Activated CD8-positive, alpha-beta memory T cell treated with anti-CD3 and anti-CD28 coated beads, Interleukin-2, amount 50 U/mL, for 24 hours (primary cell): Measurements from ENCODE around the gene RIT2.
"Not testable (repeated sequence)": the region's sequence is repeated elsewhere in the genome, so short reads cannot be mapped to it uniquely, and the experiment has no call there.

Source experiments
- DNase-seq: peaks from one replicate; pipeline ENCODE4 v3.0.0-alpha.2; 2020; ENCODE audit errors: extremely low read depth

The RIT2 gene

DNA sequence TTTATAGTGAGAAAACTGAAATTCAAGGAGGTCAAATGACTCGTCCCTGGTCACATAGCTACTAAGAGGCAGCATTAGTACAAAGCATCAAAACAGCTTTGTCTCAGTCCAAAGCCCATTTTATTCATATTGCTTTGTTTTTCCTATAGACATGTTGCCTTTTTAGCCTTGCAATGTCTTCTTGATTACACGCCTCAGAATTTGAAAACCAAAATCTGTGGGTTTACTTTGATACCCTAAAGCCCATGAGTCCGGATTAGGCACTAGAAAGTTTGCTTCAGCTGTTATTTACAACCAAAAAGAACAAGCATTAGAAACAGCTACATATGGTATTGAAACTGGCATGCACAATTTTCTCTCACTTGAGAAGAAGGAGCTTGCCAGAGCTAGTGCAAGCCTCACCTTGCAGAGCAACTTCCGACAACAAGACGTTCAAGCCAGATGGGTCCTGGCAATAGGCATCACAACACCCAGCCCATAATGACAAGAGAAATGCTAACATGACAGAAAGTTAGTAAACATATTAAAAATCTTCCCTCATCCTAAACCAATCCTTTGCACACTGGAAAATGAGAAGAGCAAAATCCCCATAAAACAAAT lies 276.8 kb downstream of the RIT2 start:
- no peak for DNase-seq

DNA sequence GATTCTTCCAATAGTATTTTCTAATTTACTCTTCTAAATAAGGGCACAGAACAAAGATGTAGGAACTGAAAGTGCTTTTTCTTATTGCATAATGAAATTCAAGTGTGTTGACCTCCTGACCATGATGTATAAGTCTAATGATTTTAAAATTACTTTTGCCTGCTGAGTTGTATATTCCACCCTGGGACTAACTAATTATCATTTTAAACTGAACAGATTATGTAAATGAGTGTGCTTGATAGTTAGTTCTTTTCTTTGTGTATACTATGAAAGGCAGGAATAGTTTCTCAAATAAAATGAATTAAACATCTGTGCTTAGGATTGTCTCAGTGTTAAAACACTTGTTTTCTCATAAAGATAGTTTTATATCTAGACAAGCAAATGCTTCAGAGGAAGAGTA lies 284.5 kb downstream of the RIT2 start:
- DNase-seq: no peak

DNA sequence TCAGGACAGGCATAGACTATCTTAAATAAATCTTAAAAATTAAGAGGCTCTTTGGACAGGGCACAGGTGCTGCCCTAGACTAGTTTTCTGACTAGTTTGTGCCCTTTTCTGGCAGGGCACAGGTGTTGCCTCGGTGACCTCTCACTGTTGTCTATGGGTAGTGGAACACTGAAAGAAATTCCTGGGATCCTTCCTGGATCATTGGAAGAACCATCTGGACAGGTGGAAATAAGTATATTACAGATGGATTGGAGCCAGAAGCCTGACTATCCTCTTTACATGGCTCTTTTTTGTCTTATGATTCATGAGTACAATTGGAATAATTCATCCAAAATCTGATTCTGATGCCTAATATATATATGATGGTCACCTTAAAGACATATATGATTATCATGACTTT lies 286.6 kb downstream of the RIT2 start:
- DNase-seq: no peak

DNA sequence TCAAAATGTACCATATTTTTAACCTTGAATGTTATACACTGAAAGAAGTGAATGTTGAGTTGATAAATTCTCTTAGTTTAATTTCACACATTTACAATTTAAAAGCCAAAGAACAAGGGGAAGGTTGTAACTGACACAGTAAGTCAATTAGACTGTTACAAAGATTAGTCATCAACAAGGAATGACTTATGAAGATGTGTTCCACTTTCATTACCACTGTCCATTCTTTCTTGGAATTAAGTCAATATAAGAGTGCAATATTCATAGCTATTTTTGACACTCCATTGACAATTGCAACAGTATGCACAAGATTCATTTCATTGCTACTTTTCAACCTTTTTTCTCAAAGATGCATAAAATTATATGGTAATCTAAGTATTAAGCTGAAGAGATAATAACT lies 291.3 kb downstream of the RIT2 start:
- no peak for DNase-seq

DNA sequence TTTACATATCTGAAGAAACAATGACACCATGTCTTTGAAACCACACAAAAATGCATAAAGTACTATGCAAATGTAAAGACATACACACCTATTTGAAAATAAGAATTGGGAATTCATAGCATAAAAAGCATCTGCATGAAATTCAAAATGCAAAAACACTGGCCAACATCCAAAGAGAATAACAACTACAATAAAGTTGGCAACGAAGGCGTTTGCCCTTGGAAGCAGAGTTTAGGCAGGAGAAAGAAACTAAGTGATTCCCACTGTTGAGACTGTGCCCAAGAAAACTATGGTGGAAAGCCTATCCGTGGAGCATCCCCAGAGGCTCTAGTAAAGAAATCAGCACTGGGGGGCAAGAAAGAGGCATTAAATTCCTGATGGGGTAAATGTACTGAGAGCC lies 292.8 kb downstream of the RIT2 start:
- DNase-seq: no peak

DNA sequence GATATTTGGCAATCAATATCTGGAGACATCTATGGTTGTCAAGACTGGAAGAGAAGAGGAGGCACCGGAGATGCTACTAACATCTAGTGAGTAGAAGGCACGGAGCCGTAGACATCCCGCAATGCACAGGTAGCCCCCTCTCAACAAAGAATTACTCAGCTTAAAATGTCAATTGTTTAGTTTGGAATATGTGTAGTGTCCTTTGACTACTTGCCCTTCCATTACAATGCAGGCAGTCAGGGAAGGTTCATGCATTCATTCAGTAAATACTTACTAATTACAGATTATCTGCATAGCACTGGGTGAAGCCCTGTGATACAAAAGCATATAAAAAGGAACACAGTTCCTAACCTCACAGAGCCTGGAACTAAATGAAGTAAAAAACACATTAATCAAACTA lies 294.0 kb downstream of the RIT2 start:
- DNase-seq: no peak

DNA sequence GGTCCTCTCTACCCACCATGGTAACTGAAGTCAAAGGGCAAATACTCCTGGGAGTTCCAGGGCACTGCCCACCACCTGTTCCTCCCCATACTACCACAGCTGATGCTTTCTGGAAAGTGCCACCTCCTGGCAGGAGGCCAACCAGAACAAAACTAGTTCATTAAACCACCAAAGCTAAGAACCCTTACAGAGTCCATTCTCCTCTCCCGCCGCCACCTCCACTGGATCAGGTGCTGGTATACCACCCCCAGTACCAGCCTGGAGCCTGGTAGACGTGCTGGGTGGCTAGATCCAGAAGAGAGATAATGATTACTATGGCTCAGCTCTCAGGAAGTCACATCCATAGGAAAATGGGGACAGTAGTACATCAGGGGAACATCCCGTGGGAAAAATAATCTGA lies 300.9 kb downstream of the RIT2 start:
- no peak for DNase-seq

DNA sequence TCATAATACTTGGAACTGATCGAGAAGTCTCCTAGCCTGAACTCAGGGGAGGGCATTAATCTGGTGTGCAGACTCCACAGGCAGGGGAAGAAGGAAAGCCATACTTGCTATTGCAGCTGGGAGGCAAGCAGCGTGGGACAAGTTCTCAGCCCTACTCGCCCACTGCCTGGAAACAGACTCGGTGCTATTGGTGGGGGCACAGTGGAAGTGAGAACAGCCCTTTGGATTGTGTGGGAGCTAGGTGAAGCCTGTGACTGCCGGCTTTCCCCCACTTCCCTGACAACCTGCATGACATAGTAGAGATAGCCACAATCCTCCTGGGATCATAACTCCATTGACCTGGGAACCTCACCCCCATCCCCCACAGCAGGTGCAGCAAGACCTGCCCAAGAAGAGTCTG lies 301.3 kb downstream of the RIT2 start:
- no peak for DNase-seq

DNA sequence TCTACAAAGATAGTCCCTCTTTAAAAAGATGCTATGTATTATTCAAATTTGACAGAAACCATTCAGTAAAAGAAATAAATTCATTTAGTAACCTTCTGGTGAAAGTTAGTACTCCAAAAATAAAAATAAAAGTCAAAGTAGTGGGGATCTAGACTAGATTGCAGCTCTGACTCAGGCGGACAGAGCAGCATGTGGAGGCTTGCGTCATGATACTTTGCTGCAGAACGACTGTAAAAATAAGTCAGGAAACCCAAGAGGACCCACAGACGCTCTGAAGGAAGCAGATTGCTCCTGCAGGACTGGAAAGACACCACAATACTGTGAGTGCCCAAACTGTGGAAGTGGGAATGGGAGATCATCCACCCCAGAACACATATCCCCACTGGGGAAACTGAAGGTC lies 301.9 kb downstream of the RIT2 start:
- DNase-seq: no peak

DNA sequence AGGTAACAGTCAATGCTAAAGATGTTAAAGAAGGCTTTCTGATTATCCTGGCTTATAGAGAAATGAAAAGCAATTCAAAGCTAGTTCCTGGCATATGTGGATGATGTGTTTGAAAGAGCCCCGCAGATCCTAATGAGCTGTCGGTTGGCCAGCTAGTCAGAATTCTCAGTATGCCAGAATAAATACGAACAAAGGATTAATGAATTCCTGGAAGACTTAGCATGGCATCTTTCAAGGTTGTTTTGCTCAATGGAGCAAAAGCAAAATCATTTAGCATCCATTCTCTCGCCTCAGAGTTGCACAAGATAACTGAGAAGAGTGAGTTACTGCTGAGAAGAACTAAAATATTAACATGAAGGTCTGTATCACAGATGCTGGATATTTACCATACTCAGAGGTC lies 307.6 kb downstream of the RIT2 start:
- DNase-seq: no peak

DNA sequence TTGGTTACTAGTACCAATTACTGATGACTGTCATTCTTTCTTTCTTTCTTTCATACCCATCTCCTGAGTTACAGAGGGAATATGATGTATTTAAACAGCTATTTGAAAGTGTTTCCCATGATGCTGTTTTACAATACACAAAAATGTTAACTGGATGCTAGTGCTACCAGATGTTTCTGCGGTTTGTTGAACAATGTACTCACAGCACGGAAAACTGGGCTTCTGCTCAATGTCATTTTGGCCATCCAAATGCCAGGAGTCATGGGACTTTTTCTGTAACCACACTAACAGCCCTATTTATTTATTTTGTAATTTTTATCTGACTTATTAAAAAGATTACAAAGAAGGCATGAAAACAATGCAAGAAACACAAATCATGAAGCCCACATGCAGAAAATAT lies 313.8 kb downstream of the RIT2 start:
- no peak for DNase-seq

DNA sequence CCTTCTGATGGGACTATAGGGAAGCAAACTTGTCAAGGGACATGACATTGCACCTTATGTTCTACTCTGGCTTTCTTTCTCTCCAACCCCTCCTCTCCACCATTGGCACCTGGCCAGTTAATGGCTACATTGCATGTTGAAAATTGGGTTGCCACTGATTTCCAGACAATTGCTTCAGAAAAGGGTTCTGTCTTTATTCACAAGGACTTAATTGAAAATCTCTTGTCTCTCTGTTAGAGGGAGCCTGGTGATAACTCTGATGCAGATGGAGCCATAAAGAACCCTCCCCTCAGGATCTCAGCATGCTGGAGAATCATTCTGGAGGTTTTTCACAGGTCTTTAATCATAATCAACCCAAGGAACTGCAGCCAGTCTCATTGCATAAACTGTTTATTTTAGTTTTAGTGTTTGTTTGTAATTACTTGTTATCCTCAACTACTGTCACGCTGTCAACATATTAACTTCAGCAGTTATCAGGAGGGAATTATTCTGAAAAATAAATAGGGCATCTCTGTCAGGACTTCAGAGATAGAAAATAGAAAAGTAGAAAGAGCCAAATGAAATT lies 316.8 kb downstream of the RIT2 start:
- no peak for DNase-seq

DNA sequence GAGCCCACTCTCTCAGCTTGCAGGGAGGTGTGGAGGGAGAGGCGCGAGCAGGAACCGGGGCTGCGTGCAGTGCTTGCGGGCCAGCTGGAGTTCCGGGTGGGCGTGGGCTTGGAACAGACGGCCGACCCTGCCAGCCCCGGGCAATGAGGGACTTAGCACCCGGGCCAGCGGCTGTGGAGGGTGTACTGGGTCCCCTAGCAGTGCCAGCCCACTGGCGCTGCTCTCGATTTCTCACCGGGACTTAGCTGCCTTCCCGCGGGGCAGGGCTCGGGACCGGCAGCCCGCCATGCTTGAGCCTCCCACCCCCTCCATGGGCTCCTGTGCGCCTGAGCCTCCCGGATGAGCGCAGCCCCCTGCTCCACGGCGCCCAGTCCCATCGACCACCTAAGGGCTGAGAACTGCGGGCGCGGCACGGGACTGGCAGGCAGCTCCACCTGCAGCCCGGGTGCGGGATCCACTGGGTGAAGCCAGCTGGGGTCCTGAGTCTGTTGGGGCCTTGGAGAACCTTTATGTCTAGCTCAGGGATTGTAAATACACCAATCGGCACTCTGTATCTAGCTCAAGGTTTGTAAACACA lies 320.2 kb downstream of the RIT2 start:
- DNase-seq: not testable (repeated sequence)

DNA sequence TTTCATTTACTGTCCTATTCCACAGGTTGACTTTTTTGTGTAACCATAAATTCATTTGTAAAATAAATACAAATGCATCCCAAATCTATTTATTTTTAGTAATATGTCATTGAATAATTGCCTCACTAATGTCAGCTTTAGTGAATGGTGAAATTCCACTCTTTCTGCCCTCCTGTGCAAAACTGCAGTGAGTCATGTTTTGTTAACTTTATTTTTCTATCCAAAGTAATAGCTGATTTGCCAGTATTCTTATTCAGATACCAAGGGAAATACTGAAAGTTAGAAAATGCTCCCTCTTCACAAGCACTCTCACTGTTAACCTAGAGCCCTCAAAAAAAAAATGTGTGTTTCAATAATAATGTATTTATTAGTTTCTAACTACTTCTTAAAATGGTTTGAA lies 322.8 kb downstream of the RIT2 start:
- DNase-seq: no peak

DNA sequence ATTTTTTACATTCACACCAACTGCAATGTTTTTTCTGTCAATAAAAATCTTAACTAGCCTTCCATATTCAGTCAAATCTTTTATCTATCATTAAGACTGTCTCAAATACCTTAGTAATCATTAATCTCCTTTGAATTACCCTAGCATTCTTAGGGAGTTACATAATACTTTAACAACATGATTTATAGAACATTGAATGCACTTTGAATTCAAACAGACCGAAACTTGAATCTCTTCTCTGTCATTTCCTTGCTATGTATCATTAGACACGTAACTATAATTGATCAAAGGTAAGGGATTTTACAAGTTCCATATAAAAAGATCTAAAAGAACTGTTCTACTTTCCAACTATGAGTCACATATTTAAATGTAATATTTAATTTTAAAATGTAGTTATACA lies 330.9 kb downstream of the RIT2 start:
- DNase-seq: no peak

DNA sequence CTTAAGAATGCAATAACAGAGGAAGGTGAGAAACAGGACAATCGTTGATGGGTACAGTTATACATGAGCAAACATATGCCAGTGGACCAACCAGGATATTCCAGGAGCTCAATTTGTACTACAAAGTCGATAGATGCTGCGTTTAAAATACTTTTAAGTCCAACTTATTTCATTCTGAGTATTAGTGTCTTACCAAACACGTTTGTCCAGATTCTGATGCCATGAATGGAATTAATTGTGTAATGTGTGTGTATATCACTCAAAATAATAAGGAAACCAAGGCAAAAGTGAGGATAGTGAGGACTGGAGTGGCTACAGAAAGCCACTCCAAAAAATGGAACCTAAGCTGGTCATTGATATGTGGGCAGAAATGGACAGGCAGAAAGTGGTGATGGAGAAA lies 332.6 kb downstream of the RIT2 start:
- no peak for DNase-seq

DNA sequence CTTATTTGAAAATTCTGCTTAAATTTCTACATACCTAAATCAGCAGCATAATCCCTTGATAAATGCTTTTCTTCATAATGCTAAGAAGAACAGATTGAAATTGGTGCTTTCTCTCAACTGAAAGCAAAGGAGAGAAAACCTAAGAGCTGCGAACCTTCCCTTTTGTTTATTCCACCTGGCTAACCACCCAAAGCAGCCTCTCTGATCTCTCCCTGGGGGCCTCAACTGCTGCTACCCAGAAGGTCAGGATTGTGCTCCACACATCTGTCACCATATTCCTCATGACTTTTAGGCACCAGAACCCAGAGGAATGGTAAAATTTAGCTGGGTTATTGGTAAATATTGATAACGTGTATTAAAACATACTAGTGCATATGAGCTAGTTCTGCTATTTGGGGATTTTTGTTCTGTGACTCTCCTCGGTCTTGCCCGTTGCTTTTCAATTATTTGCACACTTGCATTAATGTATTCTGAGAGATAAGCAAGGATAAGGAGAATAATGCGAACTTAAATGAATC lies 334.1 kb downstream of the RIT2 start:
- no peak for DNase-seq

DNA sequence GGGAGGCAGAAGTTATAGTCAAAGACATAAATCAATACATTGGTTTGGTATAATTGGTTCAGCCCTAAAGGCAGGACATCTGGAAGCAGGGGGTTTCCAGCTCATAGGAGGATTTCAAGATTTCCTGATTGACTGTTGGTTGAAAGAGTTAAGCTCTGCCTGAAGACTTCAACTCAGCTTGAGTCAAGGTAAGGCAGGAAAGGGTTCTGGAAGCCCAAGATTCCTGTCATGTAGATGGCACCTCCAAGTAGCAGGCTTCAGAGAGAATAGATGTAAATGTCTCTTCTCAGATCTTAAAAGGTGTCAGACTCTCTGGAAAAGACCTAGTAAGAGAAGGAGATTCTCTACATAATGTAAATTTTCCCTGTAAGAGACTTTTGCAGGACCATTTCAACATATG lies 335.3 kb downstream of the RIT2 start:
- DNase-seq: no peak

DNA sequence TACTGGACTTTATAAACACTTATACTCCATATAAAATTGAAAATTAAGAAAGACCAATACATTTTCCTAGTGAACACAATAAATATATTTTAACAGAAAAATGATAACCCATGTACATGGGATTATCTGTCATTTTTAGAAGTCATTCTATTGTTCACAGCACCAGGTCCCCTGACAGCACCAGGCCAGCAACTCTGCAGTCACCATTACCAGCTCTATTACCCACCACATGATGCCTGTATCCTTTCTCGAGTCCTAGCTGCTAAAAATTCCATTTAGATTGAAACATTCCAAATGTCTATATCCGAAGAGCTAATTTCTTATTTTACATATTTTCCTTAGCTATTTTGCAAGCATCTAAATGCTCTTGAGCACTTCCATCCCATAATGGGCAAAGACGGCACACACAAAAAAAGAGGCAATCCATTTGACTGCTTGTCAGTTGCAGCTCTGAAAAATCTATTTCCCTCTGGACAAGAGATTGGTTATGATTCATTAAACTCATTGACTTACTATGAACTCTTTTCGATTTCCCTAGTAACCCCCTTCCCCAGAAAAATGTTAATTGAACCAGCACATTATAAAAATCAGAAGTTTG lies 336.9 kb downstream of the RIT2 start:
- DNase-seq: no peak

DNA sequence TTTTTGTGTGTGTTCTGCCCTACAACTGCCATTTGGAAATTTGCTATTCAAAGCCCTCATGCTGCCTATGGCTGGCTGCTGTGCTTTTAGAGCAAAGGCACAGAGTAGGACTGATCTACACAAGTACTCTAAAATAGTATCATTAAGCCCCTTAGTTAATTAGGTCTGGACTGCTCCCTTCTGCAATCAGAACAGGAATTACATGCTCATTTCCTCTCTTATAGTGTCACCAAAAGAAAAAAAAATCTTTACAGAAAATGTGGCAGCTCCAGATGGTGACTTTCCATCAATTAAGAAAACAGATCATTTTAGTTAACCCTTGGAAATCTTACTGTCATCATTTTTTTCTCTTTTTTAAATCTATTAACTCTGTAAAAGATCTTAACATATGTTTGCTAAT lies 337.5 kb downstream of the RIT2 start:
- no peak for DNase-seq

DNA sequence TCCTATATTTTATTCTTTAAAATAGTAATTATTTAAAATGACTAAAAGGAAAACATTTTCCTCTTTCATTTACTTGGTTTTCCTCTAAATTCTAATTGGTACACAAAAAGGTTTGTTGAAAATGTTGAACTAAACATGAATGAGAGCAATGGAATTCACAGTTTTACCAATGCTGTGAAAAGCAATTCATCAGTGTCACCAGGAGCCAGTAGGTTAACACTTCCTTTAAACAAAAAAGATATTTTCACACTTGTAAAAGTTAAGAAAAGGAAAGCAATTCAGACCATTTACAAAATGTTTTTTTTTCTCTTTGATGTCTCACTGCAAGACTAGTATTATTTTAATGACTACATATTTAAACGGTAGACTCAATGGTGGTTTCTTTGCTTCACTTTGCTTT lies 341.6 kb downstream of the RIT2 start:
- DNase-seq: no peak

DNA sequence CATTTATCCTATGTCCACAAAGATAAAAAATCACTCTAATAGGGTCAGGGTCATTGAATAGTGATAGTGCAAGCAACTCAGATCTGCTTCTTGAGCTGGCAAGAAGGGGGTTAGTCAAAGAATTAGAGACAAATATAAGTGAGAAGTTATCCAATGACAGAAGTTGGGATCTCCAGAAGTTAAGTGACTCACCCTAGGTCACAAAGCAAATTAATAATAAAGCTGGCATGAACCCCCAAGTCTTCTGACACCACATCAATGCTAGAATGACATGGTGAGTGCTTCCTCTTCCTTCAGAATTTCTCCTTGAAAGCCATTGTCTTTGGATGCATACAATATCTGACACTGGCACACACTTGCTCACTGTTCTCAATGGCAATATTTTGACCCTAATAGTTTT lies 343.5 kb downstream of the RIT2 start:
- DNase-seq: no peak

DNA sequence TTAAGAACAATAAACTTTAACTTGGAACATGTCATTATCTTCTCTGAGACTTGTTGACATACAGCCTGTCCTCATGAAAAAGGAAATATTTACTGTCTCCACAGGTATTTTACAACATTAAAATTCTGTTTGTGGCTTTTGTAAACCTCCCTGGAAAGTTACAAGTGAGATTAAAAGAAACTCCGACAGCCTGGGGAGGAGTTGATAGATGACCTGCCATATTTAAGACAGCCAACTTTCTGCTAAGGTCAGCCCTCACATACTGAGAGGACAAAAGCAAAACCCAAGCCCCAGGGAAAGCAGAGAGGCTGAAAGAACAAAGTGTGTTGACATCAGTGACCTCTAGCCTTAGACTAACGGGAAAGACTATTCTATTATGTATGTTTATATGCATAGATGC lies 350.2 kb downstream of the RIT2 start:
- no peak for DNase-seq
